Measurements from ENCODE around the gene MAP2K5.
"Not testable (repeated sequence)": the region's sequence is repeated elsewhere in the genome, so short reads cannot be mapped to it uniquely, and the experiment has no call there.

The MAP2K5 gene

DNA sequence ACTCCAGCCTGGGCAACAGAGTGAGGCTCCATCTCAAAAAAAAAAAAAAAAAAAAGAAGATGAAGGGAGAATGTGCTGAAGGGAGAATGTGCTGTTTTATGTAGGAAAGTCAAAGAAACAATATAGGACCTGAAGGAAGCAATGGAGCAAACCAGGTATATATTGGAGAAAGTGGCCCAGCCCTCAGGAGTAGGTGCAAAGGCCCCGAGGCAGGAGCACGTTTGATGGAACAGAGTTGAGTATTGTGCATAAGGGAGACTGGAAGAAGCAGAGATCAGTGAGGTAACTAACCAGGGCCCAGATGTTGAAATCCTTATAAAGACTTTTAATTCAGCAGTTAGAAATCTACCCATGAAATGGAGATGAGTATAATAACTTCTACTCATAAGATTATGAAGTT is 79.6 kb downstream of the MAP2K5 start:
- TF ChIP-seq, protein P1, sequence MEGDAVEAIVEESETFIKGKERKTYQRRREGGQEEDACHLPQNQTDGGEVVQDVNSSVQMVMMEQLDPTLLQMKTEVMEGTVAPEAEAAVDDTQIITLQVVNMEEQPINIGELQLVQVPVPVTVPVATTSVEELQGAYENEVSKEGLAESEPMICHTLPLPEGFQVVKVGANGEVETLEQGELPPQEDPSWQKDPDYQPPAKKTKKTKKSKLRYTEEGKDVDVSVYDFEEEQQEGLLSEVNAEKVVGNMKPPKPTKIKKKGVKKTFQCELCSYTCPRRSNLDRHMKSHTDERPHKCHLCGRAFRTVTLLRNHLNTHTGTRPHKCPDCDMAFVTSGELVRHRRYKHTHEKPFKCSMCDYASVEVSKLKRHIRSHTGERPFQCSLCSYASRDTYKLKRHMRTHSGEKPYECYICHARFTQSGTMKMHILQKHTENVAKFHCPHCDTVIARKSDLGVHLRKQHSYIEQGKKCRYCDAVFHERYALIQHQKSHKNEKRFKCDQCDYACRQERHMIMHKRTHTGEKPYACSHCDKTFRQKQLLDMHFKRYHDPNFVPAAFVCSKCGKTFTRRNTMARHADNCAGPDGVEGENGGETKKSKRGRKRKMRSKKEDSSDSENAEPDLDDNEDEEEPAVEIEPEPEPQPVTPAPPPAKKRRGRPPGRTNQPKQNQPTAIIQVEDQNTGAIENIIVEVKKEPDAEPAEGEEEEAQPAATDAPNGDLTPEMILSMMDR (IDR thresholded peaks at IDR 0.05; ENCODE audit: low read depth, low read length): no peak
- no peak overlapping the region for H3K4me3 ChIP-seq (ENCODE audit: low read depth, low read length)

DNA sequence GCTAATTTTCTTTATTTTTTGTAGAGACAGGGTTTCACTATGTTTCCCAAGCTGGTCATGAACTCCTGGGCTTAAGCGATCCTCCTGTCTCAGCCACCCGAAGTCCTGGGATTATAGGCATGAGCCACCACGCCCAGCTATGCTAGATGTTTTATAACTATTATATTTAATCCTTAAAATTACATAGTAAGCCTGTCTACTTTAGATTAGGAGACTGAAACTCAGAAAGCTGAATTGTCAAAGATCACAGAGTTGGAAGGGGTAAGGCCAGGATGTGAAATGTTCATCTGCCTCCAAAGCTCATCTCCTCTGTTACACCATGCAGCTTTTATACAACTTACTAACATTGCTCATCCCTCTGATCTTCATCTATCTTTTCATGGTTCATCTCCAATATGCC is 89.8 kb downstream of the MAP2K5 start:
- no peak overlapping the region for H3K4me3 ChIP-seq (ENCODE audit: low read depth, low read length)
- TF ChIP-seq, protein P1 (IDR thresholded peaks at IDR 0.05; ENCODE audit: low read depth, low read length): no peak

DNA sequence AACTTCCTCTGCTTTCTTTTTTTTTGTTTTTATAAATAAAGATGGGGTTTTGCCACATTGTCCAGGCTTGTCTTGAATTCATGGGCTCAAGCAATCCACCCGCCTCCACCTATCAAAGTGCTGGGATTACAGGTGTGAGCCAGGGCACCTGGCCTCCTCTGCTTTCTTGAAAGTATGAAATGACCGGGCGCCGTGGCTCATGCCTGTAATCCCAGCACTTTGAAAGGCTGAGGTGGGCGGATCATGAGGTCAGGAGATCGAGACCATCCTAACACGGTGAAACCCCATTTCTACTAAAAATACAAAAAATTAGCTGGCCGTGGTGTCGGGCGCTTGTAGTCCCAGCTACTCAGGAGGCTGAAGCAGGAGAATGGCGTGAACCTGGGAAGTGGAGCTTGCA is 93.4 kb downstream of the MAP2K5 start:
- not testable (repeated sequence) for H3K4me3 ChIP-seq (ENCODE audit: low read depth, low read length)

DNA sequence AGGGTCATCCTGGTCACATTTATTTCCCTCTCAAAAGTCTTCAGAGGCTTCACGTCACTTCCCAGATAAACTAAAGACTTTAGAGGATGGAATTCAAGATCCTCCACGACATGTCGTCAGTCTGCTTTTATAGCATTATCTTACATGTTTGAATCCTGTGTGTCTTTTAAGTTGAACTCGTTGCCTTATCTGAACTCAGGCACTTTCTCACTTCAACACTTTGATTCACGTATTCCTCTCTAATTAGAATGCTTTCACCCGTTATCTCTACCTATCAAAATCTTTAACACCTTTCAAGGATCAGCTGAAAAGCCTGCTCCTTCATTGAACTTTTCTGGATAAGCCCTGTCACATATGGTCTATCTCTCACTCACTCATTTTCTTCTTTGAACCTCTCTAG is 97.1 kb downstream of the MAP2K5 start:
- TF ChIP-seq, protein P1 (IDR thresholded peaks at IDR 0.05; ENCODE audit: low read depth, low read length): no peak
- no peak overlapping the region for H3K4me3 ChIP-seq (ENCODE audit: low read depth, low read length)

DNA sequence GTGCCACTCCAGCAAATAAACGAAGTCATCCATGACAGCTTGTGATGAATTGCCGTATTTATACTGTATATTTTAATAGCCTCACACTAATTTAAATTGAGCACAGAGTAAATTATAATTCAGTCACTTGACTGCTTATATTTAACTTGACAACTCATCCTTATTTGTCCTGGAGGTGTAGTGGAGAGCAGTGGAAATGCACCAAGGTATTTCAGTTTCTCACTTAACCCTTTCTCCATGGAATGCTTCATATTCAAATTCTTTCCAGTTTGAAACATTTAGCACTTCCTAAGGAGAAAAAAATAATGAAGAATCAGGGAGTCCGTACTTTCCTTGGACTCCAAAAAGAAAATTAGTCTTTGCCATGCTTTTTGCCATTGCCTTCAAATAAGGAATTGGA is 99.0 kb downstream of the MAP2K5 start:
- no peak overlapping the region for H3K4me3 ChIP-seq (ENCODE audit: low read depth, low read length)

GRCh38 chr15:67646847-67647246 is 104.3 kb downstream of the MAP2K5 start:
- no peak overlapping the region for H3K4me3 ChIP-seq (ENCODE audit: low read depth, low read length)
- TF ChIP-seq, protein P1 (IDR thresholded peaks at IDR 0.05; ENCODE audit: low read depth, low read length): no peak

More for the DNA sequence above, 99.0 kb downstream of the MAP2K5 start:
- TF ChIP-seq, protein P1 (IDR thresholded peaks at IDR 0.05; ENCODE audit: low read depth, low read length): no peak

DNA sequence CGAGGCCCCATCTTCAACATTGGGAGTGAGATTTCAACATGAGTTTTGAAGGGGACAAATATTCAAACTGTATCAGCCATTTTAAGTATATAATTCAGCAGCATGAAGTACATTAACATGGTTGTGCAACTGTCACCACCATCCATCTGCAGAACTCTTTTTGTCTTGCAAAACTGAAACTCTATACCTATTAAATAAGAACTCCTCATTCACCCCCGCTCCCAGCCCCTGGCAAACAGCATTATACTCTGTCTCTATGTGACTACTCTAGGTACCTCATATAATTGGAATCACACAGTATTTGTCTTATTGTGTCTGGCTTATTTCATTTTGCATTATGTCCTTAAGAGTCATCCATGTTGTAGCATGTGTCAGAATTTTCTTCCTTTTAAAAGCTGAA is 110.1 kb downstream of the MAP2K5 start:
- TF ChIP-seq, protein P1 (IDR thresholded peaks at IDR 0.05; ENCODE audit: low read depth, low read length): no peak
- H3K4me3 ChIP-seq (ENCODE audit: low read depth, low read length): no peak overlapping the region

DNA sequence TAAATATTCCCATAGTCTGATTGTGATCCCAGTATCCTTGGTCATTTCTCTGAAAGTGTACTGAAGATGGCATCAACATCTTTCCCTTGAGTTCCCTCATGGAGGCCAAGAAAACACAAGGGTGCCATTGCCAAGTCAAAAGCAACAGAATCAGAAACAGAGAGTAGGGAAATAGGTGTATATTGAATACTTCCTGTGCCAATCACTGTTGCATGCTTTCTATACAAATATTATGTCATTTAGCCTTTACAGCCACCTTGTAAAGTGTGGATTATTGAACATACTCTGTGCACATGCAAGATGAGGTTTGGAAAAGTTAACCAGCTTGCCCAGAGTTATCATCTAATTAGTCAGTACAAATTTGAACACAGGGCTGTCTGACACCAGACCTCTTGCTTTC is 117.9 kb downstream of the MAP2K5 start:
- TF ChIP-seq, protein P1 (IDR thresholded peaks at IDR 0.05; ENCODE audit: low read depth, low read length): no peak
- no peak overlapping the region for H3K4me3 ChIP-seq (ENCODE audit: low read depth, low read length)

Data from WI38 (cell line).